Natural killer cell treated with Interleukin-12 subunit alpha and Interleukin-12 subunit beta and Interleukin-15 and Interleukin-18, amount 100 ng/mL, for 72 hours (primary cell): ENCODE measurements around the gene C1orf232. TPM values are rescaled to one million over a fixed set of nuclear protein-coding genes. Genes with fewer than 3 reads are reported as not detected.

Experiments
- ATAC-seq, 2 donors: fragments of 150-1000 bp; cut with Tn5 transposase in 1 of 2; sonication (Bioruptor Pico), chemical (Tn5 transposase) in 1 of 2; 2 replicates each; pipeline ENCODE4 v1.10.0; 2021
- DNase-seq: peaks from one replicate; pipeline ENCODE4 v3.0.0; 2022; ENCODE audit warnings: low spot score
- H3K27ac Mint-ChIP-seq, 2 donors: 1 replicate in 1 of 2; 2 replicates in 1 of 2; pipeline ENCODE4 v1.8.0; 2022; ENCODE audit warnings: mixed read lengths in 2 of 2, mild to moderate bottlenecking in 1 of 2, moderate library complexity in 1 of 2
- H3K27me3 Mint-ChIP-seq, 2 donors: 1 replicate in 1 of 2; 2 replicates in 1 of 2; pipeline ENCODE4 v1.8.0; 2022; ENCODE audit warnings: mixed read lengths in 2 of 2
- H3K36me3 Mint-ChIP-seq: one replicate; pipeline ENCODE4 v1.8.0; 2022; ENCODE audit warnings: mixed read lengths
- H3K4me1 Mint-ChIP-seq, 2 donors: 1 replicate in 1 of 2; 2 replicates in 1 of 2; pipeline ENCODE4 v1.8.0; 2022; ENCODE audit warnings: low read depth in 2 of 2, mixed read lengths in 2 of 2, mild to moderate bottlenecking in 1 of 2
- H3K4me3 Mint-ChIP-seq: one replicate; pipeline ENCODE4 v1.8.0; 2022; ENCODE audit warnings: mixed read lengths
- H3K9me3 Mint-ChIP-seq: 2 replicates; pipeline ENCODE4 v1.8.0; 2022; ENCODE audit warnings: mixed read lengths
- total RNA-seq, 2 donors: library from RNA; stranded (reverse); gene quantifications; one replicate each; pipeline ENCODE4 v1.2.3, GENCODE V29; 2022

The C1orf232 gene
- total RNA-seq, 2 donors from 2014 or later, result not detected

- Mint-ChIP-seq H3K27me3 (peaks cover 3 to 8% of the 10 kb centered on the region in 2 donors), H3K4me3 (no peak overlapping the region), H3K27ac (no peak overlapping the region), H3K4me1 (peaks cover 0 to 2% of the 10 kb centered on the region in 2 donors), H3K36me3 (no peaks in the 10 kb centered on the region), H3K9me3 (no peaks in the 10 kb centered on the region)
- DNase-seq (no peak), ATAC-seq (no peak)
Observed at GRCh38 chr1:26189331-26189730, 20.6 kb upstream of the C1orf232 start.

DNA sequence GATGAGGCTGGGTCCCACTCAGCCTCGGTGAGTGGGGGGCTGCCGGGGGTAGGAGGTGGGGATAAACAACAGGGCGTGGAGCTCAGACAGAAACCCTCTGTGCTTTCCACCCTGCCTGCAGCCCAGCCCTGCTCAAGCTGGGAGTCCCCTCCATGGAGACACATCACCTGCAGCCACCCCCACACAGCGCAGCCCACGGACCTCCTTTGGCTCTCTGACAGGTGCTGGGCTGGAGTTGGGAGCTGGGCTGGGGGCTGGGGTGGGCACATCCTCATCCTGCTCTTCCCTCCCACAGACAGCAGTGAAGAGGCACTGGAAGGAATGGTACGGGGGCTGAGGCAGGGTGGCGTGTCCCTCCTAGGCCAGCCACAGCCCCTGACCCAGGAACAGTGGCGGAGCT, 19.7 kb upstream of the C1orf232 start:
- Mint-ChIP-seq H3K36me3 (no peaks in the 10 kb centered on the region), H3K4me1 (peaks cover 0 to 2% of the 10 kb centered on the region in 2 donors), H3K9me3 (no peaks in the 10 kb centered on the region), H3K27me3 (peaks cover 0 to 2% of the 10 kb centered on the region in 2 donors), H3K4me3 (no peak overlapping the region), H3K27ac (no peak overlapping the region)
- no peak for DNase-seq
- ATAC-seq, result no peak

- H3K9me3 Mint-ChIP-seq, result no peaks in the 10 kb centered on the region
- H3K4me1 Mint-ChIP-seq, result peaks cover 0 to 2% of the 10 kb centered on the region in 2 donors
- H3K4me3 Mint-ChIP-seq, result no peak overlapping the region
- DNase-seq (no peak), ATAC-seq (no peak)
- H3K36me3 Mint-ChIP-seq, result no peaks in the 10 kb centered on the region
- no peak overlapping the region for H3K27ac Mint-ChIP-seq
- H3K27me3 Mint-ChIP-seq, result peaks cover 0 to 2% of the 10 kb centered on the region in 2 donors
Observed at GRCh38 chr1:26187882-26188281, 19.1 kb upstream of the C1orf232 start.

DNA sequence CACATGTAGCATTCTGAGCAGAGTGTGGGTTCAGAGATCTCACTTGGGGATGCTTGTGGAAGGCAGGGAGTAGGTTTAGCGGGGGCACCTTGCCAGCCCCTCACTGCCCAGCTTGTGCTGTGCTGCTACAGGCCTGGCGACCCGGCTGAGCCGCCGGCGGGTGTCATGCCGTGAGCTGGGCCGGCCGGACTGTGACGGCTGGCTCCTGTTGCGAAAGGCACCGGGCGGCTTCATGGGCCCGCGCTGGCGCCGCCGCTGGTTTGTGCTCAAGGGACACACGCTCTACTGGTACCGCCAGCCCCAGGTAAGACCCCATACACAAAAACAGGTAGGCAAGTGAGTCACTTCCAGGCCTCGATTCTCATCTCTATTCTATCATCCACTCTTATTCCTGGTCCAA, 16.1 kb upstream of the C1orf232 start:
- Mint-ChIP-seq H3K9me3 (no peaks in the 10 kb centered on the region), H3K4me3 (no peak overlapping the region), H3K27me3 (peaks cover 0 to 4% of the 10 kb centered on the region in 2 donors), H3K27ac (no peak overlapping the region), H3K36me3 (no peaks in the 10 kb centered on the region), H3K4me1 (no peaks in the 10 kb centered on the region)
- no peak for ATAC-seq
- no peak for DNase-seq

DNA sequence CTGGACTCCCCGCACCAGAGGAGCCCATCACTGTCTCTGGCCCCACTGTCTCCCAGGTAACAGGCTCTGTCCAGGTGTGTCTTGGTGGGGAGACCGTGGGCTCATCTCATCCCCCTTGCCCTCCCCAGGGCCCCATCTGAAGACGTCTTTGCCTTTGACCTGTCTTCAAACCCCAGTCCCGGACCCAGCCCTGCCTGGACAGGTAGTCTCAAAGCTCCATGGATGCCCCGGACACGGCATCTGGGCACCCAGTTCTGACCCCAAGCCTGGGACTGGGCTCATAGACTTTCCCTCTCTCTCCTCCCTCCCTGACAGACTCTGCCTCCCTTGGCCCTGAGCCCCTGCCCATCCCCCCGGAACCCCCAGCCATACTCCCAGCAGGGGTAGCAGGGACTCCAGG, 15.3 kb upstream of the C1orf232 start:
- H3K27me3 Mint-ChIP-seq, result peaks cover 0 to 4% of the 10 kb centered on the region in 2 donors
- H3K9me3 Mint-ChIP-seq, result no peaks in the 10 kb centered on the region
- ATAC-seq, result no peak
- no peak for DNase-seq
- H3K27ac Mint-ChIP-seq, result no peak overlapping the region
- H3K36me3 Mint-ChIP-seq, result no peaks in the 10 kb centered on the region
- no peaks in the 10 kb centered on the region for H3K4me1 Mint-ChIP-seq
- no peak overlapping the region for H3K4me3 Mint-ChIP-seq

GRCh38 chr1:26182383-26182696, 13.6 kb upstream of the C1orf232 start:
- Mint-ChIP-seq H3K9me3 (no peaks in the 10 kb centered on the region), H3K4me1 (no peaks in the 10 kb centered on the region), H3K4me3 (no peak overlapping the region), H3K27me3 (peaks cover 0 to 4% of the 10 kb centered on the region in 2 donors), H3K27ac (no peak overlapping the region), H3K36me3 (no peaks in the 10 kb centered on the region)
- peak in 1 of 2 donors; percentile 3 for ATAC-seq
- no peak for DNase-seq

- H3K4me3 Mint-ChIP-seq, result no peak overlapping the region
- ATAC-seq (no peak), DNase-seq (no peak)
- H3K27me3 Mint-ChIP-seq, result peaks cover 0 to 4% of the 10 kb centered on the region in 2 donors
- H3K9me3 Mint-ChIP-seq, result no peaks in the 10 kb centered on the region
- no peaks in the 10 kb centered on the region for H3K4me1 Mint-ChIP-seq
- H3K36me3 Mint-ChIP-seq, result no peaks in the 10 kb centered on the region
- no peak overlapping the region for H3K27ac Mint-ChIP-seq
Observed at GRCh38 chr1:26181586-26182382, 13.0 kb upstream of the C1orf232 start.

DNA sequence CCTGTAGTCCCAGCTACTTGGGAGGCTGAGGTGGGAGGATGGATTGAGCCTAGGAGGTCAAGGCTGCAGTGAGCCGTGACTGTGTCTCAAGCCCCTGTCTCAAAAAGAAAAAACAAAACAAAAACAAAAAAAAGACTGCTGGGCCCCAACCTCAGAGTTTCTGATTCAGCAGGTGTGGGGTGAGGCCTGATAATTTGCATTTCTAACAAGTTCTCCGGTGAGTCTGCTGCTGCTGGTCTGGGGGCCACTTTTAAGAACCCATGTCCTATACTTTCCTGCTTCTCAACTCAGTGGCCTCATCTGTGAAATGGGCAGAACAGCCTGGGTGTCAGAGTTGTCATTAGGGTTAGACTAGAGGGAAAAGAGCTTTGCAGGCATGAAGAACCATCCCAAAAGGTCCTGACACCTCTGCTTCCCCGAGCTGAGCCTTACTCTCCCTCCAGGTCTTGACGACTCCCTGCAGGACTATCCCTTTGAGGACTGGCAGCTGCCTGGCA, 11.3 kb upstream of the C1orf232 start:
- Mint-ChIP-seq H3K9me3 (no peaks in the 10 kb centered on the region), H3K27me3 (peaks cover 0 to 4% of the 10 kb centered on the region in 2 donors), H3K4me3 (no peak overlapping the region), H3K36me3 (no peaks in the 10 kb centered on the region), H3K4me1 (no peaks in the 10 kb centered on the region), H3K27ac (no peak overlapping the region)
- ATAC-seq (no peak), DNase-seq (no peak)

- no peak within 1 kb of the TSS for H3K27ac Mint-ChIP-seq
- no peak within 1 kb of the TSS for H3K4me3 Mint-ChIP-seq
Observed at GRCh38 chr1:26177182-26177684, 8.5 kb upstream of the C1orf232 start, which contains the start of gene CNKSR1. TSS of gene CNKSR1 (plus strand) at chr1:26177491. CDS start at chr1:26177548, 57 bp downstream.

DNA sequence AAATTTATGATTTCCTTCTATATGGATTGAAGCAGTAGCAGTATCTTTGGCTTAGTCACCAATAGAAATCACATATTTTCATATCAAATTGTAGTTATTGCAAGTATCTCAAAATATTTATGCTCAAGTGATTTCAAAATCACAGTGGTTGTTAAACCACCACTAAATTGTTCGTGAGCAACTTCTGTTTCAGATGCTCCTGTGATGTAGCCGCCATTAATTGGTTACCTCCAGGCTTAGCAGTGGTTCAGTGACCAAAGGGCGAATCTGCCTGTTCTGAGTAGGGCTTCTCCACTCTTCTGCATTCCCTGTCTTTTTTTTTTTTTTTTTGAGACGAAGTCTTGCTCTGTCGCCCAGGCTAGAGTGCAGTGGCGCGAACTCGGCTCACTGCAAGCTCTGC, 6.6 kb upstream of the C1orf232 start:
- H3K4me3 Mint-ChIP-seq, result no peak overlapping the region
- H3K9me3 Mint-ChIP-seq, result no peaks in the 10 kb centered on the region
- H3K27me3 Mint-ChIP-seq, result no peaks in the 10 kb centered on the region
- no peak for ATAC-seq
- H3K27ac Mint-ChIP-seq, result no peak overlapping the region
- no peak for DNase-seq
- H3K4me1 Mint-ChIP-seq, result peaks cover 0 to 6% of the 10 kb centered on the region in 2 donors
- H3K36me3 Mint-ChIP-seq, result no peaks in the 10 kb centered on the region

More at GRCh38 chr1:26177182-26177684, 8.5 kb upstream of the C1orf232 start, which contains the start of gene CNKSR1:
- no peaks in the 10 kb centered on the region for H3K36me3 Mint-ChIP-seq
- no peak for DNase-seq
- ATAC-seq, result peak in 1 of 2 donors; percentile 45
- no peaks in the 10 kb centered on the region for H3K9me3 Mint-ChIP-seq
- H3K4me1 Mint-ChIP-seq, result no peaks in the 10 kb centered on the region
- peaks cover 0 to 4% of the 10 kb centered on the region in 2 donors for H3K27me3 Mint-ChIP-seq

DNA sequence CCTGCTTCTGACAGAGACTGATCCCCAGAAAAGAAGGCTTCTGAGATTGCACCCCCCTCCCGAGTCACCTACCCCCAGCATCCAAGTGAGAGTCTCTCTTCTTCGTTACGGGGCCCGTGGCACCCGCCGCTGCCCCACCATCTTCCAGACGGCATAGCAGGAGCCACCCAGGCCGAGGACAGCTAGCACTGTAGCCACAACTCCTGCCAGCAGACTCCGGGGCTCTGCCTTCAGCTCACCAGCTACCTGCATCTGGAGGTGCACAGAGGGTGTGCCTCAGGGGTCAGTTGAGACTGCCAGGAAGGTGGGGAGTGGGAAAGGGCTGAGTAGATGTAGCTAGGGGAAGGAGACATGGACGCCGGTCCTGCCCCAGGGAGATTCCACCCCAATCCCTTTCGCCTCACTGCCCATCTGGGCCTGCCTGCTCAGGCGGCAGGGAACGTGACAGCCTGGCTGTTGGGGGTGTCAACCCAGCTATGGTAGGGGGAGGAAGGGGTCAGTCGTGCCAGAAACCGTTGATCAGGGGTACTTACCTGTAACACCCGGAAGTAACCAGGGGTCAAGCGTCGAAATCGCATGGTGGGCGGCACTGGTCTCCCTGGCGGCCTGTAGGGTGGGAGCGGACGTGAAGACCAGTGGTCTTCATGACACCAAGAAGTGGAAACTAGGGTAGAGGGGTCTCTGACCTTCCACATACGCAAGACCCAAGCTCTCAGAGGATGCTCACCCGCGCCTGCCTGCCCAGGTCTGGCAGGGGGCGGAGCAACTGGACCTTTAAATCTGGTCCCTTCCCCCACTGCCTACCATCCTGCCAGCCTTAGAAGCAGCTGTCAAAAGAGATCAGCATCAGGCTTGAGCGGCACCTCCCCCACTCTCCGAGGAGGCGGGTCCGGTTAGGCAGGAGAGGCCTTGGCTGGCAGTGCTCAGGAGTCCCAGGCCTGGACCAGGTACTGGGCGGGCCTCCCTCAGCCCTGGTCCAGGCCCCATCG, 2.6 kb upstream of the C1orf232 start, which contains the start of gene ZNF593OS:
Gene ZNF593OS, minus strand, starts transcription at position 749 of the 989 bp plus-strand sequence. Its CDS starts 171 bp downstream, at position 578.
- H3K27ac Mint-ChIP-seq, result peak within 1 kb of the TSS in 1 of 2 donors; percentile 77
- peaks cover 0 to 4% of the 10 kb centered on the region in 2 donors for H3K27me3 Mint-ChIP-seq
- DNase-seq (no peak), ATAC-seq (no peak)
- no peaks in the 10 kb centered on the region for H3K36me3 Mint-ChIP-seq
- H3K9me3 Mint-ChIP-seq, result no peaks in the 10 kb centered on the region
- H3K4me1 Mint-ChIP-seq, result peaks cover 0 to 14% of the 10 kb centered on the region in 2 donors
- H3K4me3 Mint-ChIP-seq, result peak within 1 kb of the TSS; percentile 90

GRCh38 chr1:26170472-26170821, 1.7 kb upstream of the C1orf232 start:
- no peak for DNase-seq
- H3K27me3 Mint-ChIP-seq, result peaks cover 0 to 6% of the 10 kb centered on the region in 2 donors

GRCh38 chr1:26169669-26170471, 1.1 kb upstream of the C1orf232 start, which contains the start of gene ZNF593:
TSS of gene ZNF593 (plus strand) at chr1:26169908. CDS start at chr1:26169984, 76 bp downstream.
- peak within 1 kb of the TSS; percentile 90 for H3K4me3 Mint-ChIP-seq
- no peaks in the 10 kb centered on the region for H3K9me3 Mint-ChIP-seq
- H3K36me3 Mint-ChIP-seq, result no peaks in the 10 kb centered on the region
- peak; percentile 92 for DNase-seq
- H3K4me1 Mint-ChIP-seq, result peaks cover 5 to 25% of the 10 kb centered on the region in 2 donors
- peaks cover 0 to 12% of the 10 kb centered on the region in 2 donors for H3K27me3 Mint-ChIP-seq
- peak within 1 kb of the TSS; percentile 55 to 77 for H3K27ac Mint-ChIP-seq
- peak; percentile 98 to 99 for ATAC-seq

More at GRCh38 chr1:26170472-26170821, 1.7 kb upstream of the C1orf232 start:
- Mint-ChIP-seq H3K4me3 (peak overlapping the region; percentile 90), H3K9me3 (no peaks in the 10 kb centered on the region), H3K4me1 (peaks cover 0 to 20% of the 10 kb centered on the region in 2 donors), H3K36me3 (no peaks in the 10 kb centered on the region), H3K27ac (peak overlapping the region; percentile 55 to 77)
- no peak for ATAC-seq
